ENCODE measurements around the gene KRT83.

Gene KRT83

GRCh38 chr12:52364061-52364460 is 42.9 kb upstream of the KRT83 start:
- no peak for DNase-seq (ENCODE audit: low spot score)
- TF ChIP-seq CTCF (IDR thresholded peaks at IDR 0.05; ENCODE audit: extremely low read depth, missing control alignments), result no peak

GRCh38 chr12:52363111-52363679 is 42.0 kb upstream of the KRT83 start:
- no peak for TF ChIP-seq CTCF (IDR thresholded peaks at IDR 0.05; ENCODE audit: extremely low read depth, missing control alignments)
- no peak for DNase-seq (ENCODE audit: low spot score)

GRCh38 chr12:52362118-52362726 is 41.0 kb upstream of the KRT83 start:
- TF ChIP-seq CTCF (IDR thresholded peaks at IDR 0.05; ENCODE audit: extremely low read depth, missing control alignments), result no peak
- DNase-seq (ENCODE audit: low spot score), result no peak

GRCh38 chr12:52361553-52361952 is 40.4 kb upstream of the KRT83 start:
- no peak for DNase-seq (ENCODE audit: low spot score)
- no peak for TF ChIP-seq CTCF (IDR thresholded peaks at IDR 0.05; ENCODE audit: extremely low read depth, missing control alignments)

GRCh38 chr12:52360663-52361271 is 39.6 kb upstream of the KRT83 start:
- TF ChIP-seq CTCF (IDR thresholded peaks at IDR 0.05; ENCODE audit: extremely low read depth, missing control alignments), result no peak
- no peak for DNase-seq (ENCODE audit: low spot score)

- no peak for TF ChIP-seq CTCF (IDR thresholded peaks at IDR 0.05; ENCODE audit: extremely low read depth, missing control alignments)
- no peak for DNase-seq (ENCODE audit: low spot score)
Observed at GRCh38 chr12:52360106-52360662, 39.0 kb upstream of the KRT83 start.

- no peak for DNase-seq (ENCODE audit: low spot score)
- no peak for TF ChIP-seq CTCF (IDR thresholded peaks at IDR 0.05; ENCODE audit: extremely low read depth, missing control alignments)
Observed at GRCh38 chr12:52359621-52360061, 38.4 kb upstream of the KRT83 start.
